HG03571 (cell line): ENCODE measurements around the gene WDR59.
"Not testable (repeated sequence)": the region's sequence is repeated elsewhere in the genome, so short reads cannot be mapped to it uniquely, and the experiment has no call there.

ENCODE experiments used
- ATAC-seq: cut with Tn5 transposase; IDR thresholded peaks from one replicate; pipeline ENCODE4 v1.9.1; 2021; ENCODE audit not compliant: unreplicated experiment

The WDR59 gene

DNA sequence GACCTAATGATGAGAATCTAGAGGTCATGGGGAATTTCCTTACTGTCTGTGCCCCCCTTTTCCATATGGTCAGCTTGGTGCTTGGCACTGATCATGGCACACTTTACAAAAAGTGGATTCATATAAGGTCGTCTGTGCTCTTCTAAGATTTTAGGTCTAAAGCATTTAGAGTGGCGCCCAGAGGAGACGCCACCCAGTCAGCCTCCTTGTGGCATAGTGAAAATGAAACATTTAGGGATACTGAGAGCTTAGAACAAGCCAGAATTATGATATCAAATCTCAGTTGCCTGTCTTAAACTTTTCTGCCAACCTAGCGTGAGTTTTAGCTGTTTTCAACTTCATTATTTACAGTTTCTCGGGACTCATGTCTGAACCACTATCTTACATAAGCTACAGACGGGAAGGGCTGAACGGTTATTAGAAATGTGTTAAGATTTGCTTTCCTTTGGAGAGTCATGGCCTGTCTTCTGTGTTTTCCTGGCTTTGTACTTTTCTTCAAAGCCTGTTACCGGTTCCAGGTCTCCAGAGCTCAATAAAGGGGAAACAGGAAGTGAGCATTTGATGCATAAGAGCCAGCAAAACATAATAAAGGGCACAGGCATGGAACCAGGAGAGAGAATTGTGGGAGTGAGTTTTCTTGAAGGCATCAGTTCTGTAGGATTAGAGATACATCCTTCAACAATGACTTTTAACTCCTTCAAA, 27.6 kb upstream of the WDR59 start:
- ATAC-seq: peak; percentile 17

DNA sequence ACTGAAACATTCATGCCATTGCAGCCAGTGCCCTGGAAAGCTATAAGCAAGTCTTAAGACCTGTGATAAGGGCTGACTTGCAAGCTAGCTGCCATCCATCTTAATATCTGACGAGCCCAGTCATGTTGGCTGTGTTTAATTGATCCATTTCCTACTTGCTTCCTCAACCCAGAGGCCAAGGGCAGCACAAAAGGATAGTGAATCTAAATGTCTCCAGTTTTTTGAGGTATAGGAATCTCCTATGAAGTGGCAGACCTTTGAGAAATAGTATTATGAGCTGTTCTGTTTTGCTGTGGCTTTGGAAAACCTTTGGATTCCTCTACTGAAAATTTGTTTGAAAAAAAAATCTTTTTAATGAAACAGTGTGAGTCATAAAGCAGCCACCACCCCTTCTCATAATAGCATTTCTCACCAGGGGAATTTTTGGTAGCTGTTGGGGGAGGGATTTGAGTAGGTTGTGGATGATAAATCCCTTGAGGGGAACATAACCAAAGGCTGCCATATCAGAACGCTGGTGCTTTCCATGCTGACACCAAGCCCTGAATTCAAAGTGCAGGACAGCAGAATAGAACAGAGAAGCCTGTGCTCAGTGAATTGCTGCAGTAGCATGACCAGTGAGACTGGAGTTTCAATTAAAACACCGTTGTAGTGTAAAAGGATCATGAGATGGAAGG, 26.8 kb upstream of the WDR59 start:
- ATAC-seq: peak; percentile 61

DNA sequence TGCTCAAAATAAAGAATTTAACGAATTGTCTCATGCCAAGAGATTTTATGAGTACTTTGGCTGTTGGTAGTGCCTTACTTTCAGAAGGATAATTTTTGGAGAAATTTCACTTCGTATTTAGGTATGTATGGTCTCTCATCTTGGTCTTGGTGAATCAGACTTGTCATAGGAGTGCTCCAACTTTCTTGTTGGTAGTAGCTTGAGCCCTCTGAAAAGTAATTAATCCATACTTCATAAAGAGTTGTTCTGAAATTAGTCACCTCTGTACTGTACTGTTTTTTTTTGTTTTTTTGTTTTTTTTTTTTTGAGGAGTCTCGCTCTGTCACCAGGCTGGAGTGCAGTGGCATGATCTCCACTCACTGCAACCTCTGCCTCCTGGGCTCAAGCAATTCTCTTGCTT, 25.5 kb upstream of the WDR59 start:
- ATAC-seq: no peak

DNA sequence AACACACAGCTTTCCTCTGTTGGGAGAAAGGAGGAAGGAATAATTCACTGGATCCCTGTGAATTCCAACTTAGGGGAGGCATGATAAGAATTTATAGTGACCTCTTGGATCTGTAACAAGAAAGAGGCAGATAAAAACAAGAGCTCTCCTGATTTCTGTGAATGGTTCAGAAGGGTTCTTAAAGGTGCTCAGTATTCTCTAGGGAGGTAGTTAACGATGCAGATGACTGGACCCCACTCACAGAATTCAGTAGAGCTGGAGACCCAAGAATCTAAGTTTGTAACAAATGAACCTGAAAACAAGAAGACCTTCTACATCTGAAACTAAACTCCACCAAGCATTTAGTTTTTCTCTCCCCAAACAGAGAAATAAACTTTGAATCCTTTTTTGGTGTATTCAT, 22.5 kb upstream of the WDR59 start:
- ATAC-seq: no peak

DNA sequence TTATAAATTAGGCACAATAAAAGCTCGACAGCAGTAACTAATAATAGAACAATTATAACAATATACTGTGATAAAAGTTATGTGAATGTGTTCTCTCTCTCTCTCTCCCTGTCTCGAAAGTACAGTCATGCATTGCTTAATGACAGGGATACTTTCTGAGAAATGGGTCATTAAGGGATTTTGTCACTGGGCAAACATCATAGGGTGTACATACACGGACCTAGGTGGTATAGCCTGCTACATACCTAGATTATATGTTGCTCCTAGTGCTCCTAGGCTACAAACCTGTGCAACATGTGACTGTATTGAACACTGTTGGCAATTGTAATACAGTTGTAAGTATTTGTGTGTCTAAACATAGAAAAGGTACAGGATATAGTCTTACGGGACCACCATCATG, 20.8 kb upstream of the WDR59 start:
- ATAC-seq: no peak

DNA sequence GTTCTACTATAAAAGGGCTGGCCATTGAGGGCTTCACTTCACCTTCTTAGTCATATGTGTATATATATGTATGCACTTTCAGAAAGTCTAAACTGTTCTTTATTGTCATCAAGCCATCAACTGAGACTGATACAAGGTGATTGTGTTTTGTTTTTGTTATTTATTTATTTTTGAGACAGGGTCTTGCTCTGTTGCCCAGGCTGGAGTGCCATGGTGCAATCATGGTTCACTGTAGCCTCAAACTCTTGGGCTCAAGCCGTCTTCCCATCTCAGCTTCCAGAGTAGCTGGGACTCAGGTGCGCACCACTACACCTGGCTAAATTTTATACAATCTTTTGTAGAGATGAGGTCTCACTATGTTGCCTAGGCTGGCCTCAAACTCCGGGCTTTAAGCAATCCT, 19.5 kb upstream of the WDR59 start:
- ATAC-seq: no peak

DNA sequence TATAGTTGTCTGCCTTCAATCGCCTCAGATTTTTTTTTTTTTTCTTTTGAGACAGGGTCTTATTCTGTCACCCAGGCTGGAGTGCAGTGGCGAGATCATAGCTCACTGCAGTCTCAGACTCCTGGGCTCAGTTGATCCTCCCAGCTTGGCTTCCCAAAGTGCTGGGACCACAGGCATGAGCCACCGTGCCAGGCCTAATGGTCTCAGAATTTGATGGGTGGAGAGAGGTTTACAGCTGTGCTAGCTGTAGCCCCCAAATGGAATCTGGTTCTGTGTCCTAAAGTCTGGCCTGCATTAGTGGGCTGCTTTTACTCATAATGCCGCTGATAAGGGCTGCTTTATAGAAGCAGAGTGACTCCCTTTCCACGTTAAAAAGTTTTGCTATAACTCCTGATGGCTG, 19.0 kb upstream of the WDR59 start:
- ATAC-seq: no peak

DNA sequence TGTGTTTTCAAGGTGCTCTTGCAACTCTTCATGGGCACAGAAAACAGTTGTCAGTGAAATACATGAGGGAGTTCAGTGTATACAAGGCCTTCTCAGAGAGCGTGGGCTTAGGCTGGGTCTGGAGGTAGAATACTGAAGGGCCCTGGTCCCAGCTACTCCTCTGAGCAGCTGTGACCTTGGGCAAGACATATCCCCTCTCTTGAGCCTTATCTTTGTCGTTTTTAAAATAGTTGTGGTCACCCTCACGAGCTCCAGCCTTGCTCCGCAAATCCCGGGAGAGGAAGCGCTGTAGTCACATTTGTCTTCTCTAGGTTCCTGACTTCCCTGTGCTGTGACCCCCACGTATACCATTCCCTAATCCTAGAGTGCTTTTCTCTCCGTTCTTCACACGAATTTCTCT, 17.6 kb upstream of the WDR59 start:
- ATAC-seq: no peak

DNA sequence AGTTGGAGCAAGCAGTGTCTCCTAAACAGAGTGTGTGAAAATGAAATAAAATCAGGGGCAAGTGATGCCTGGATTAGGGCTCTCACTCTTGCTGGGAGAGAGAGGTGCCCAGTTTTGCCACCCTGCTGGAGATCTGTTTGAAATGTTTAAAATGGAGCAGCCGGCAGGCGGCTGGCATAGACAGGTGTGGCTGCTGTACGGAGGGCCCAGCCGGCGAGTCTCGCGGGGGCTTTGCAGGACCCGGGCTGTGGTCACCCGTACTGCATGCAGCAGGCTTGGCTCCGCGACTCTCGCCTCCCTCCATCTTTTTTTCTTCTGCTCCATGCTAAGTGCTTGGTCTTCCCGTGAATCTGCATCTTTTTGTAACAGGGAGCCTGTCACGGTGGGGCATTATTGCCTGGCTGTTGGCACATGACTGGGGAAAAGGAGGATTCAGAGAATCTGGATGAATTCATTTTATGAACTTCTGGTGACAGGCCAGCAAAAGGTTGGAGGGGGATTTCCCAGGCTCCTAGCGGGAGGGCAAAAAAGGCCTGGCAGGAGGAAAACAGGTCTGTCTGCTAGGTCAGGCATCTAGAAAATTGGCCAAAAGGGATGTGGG, 15.7 kb upstream of the WDR59 start:
- ATAC-seq: no peak

DNA sequence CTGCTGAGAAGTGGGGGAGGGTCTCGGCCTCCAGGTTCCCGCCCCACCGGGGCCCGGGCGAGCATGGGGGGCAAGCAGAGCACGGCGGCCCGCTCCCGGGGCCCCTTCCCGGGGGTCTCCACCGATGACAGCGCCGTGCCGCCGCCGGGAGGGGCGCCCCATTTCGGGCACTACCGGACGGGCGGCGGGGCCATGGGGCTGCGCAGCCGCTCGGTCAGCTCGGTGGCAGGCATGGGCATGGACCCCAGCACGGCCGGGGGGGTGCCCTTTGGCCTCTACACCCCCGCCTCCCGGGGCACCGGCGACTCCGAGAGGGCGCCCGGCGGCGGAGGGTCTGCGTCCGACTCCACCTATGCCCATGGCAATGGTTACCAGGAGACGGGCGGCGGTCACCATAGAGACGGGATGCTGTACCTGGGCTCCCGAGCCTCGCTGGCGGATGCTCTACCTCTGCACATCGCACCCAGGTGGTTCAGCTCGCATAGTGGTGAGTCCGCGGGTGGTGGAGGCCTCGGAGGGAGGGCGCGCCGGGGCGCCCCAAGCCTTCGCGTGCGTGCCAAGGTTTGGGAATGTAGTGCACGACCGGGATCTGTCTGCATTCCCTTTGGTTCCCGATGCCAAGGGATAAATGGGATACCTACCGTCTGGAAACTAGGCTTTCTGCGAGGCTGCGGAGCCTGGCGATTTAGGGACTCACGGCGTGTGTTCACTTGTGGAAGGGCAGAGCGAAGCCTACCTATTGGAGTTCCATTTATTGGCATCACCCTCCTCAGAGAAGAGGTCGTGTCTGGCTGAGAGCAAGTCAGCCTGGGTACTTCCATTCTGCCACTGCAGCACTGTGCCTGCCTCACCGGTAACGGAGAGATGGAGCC, 14.9 kb upstream of the WDR59 start:
- ATAC-seq: peak; percentile 29

DNA sequence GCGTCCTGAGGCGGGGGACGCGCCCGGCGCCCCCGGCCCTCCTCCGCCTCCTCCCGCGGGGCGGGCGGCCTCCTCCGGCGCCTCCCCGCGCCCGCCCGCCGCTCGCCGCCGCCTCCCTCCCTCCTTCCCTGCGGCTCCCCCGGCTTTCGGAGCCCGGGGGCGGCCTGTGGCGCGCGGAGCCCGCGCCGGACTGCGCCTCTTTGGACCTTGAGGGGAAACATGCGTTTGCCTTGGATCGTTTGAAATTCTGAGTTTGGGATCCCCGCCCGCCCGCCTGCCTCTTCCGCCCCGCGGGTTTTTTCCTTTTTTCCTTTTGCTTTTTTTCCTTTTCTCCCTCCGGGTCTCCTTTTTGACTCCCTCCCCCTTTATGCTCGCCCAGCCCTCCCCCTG, 14.3 kb upstream of the WDR59 start:
- peak; percentile 31 for ATAC-seq

DNA sequence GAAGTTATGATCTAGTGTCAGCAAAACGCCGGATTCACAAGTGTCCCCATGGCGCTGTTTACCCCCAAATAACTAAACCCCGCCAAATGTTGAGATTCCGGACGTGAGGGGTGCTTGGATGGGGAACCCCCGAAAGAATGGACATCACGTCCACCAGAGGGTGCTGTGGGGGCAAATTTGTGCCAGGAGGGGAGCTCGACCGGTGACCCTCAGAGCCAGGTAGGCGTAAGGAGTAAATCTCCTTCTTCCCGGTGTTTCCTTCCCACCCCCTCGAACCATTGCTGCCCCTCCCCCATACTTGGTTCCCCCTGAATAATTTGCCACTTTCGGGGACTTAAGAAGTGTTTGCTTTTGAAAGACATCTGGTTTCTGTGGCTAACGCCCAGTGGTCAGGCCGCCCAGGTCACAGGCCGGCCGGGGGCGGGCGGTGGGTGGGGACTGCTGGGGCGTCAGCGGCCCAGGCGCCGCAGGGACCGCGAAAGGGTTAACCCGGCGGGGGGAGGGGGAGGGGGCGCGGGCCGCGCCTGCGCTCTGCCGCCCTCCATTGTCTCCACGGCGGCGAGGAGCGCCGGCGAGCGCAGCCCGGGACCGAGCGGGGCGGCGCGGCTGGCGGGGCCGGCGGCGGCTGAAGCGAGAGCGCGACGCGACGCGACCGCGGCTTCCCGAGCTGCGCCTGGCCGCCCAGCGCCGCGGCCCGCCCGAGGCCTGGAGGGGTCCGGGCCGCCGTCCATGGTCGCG, 13.7 kb upstream of the WDR59 start, which contains the start of gene ZNRF1:
ZNRF1 (plus strand) TSS at position 544 of the 738 bp plus-strand sequence. CDS start 648 bp downstream, outside the sequence.
- peak; percentile 59 for ATAC-seq

DNA sequence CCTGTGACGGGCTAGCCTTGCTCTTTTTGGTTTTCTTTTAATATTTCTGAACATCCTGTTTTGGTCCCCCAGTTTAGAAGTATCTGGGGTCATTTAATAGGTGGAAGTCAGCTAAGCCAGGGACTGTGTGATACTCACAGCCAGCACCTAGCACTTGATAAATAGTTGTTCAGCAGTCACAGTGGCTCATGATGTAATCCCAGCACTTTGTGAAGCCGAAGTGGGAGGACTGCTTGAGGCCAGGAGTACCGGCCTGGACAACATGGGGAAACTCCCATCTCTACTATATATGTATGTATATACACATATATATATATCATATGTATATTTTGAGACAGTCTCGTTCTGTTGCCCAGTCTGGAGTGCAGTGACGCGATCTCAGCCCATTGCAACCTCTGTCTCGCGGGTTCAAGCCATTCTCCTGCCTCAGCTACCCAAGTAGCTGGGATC, 12.1 kb upstream of the WDR59 start:
- ATAC-seq: no peak

DNA sequence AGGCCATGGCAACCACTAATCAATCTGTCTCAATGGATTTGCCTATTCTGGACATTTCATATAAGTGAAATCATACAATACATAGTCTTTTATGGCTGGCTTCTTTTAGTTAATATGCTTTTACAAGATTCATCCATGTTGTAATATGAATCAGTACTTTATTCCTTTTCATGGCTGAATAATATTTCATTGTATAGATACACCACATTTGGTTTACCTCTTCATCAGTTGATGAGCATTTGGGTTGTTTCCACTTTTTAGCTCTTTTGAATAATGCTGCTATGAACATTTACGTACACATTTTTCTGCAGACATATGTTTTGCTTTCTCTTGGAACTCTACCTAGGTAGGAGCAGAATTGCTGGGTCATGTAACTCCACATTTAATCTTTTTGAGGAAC, 11.1 kb upstream of the WDR59 start:
- no peak for ATAC-seq

DNA sequence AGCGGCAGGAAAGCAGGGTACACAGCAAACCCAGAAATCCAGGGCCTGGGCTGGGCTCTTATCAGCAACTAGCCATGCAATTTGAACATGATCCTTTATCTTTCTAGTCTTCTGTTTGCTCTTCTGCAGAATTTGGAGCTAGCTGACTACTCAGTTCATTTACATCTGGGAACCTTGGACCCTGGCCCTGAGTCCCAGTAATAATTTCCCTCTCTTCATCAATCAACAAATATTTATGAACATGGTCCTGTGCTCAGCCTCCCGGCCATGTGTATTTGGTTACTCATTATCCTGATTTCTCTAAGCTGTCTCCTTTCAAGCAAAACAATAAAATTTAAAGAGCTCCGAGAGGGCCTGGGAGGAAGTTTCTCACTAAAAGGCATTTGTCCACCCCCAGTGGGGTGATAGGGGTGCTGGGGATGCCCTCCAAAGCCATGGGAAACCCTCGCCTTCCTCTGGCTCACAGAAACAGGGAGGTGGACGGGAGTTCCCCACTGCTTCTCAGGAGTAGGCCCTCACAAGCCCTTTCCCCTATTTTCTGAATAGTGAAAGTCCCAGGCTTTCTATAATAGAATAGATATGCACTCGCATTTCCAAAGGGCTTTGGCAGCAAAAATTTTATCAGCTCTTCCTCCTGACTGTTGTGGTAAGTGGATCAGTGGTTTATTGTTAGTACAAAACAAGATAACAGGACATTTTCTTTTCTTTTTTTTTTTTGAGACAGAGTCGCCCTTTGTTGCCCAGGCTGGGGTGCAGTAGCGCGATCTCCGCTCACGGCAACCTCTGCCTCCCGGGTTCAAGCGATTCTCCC, 6.9 kb upstream of the WDR59 start:
- no peak for ATAC-seq

DNA sequence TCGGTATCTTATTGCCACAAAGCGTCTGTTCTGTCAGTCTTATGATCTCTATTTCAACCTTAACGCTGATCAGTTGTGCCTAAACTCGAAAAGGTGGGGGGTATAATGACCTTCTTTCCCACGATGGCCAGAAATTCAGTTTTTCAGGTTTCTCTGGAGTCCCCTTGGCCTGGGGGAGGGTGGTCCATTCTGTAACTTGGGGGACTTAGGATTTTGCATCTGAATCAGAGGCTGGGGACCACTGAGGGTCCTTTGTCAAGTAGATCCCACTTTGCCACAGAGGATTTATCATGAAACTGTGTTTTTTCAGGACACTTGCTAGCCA, 6.3 kb upstream of the WDR59 start:
- no peak for ATAC-seq

DNA sequence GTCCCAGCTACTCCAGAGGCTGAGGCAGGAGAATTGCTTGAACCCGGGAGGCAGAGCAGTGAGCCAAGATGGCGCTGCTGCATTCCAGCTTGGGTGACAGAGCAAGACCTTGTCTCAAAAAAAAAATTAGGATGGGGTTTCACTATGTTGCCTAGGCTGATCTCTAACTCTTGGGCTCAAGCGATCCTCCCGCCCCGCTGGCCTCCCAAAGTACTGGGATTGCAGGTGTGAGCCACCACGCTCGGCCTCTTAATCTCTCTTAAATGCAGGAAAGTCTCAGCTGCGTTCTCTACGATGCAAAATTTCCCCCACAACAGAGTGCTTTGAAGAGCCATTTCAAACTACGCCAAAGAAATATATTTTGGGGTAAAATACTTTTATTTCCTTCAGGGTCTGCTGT, 5.9 kb upstream of the WDR59 start:
- ATAC-seq: no peak

DNA sequence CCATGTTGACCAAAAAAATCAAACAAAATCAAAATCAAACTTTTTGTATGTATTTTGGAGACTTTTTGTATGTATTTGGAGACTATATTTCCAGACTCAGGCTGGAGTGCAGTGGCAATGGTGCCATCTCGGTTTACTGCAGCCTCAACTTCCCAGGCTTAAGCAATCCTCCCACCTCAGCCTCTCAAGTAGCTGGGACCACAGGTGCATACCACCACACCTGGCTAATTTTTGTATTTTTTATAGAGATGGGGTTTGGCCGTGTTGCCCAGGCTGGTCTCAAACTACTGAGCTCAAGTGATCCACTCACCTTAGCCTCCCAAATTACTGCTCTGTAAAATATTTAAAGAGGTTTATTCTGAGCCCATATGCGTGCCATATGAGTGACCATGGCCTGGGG, 4.9 kb upstream of the WDR59 start:
- ATAC-seq: not testable (repeated sequence)

DNA sequence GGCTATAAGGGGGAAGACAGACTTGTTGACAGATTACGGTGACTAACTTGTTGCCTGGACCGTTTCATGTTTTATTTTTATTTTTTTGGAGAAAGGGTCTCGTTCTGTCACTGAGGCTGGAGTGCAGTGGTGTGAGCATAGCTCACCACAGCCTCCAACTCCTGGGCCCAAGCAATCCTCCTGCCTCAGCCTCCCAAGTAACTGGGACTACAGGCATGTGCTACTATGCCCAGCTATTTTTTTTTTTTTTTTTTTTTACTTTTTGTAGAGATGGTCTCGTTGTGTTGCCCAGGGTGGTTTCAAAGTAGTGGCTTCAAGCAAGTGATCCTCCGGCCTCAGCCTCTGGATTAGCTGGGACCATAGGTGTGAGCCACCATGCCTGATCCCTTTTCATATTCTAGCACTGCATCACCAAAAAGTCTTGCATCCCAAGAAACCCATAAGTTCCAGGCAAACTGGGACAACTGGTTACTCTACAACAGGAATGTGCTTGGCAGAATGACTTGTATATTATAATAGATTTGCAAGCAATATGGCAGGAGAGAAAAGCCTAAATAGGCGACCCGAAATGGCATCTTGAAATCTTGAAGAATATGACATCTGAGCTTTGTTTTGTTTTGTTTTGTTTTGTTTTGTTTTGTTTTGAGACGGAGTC, 2.2 kb upstream of the WDR59 start:
- no peak for ATAC-seq

DNA sequence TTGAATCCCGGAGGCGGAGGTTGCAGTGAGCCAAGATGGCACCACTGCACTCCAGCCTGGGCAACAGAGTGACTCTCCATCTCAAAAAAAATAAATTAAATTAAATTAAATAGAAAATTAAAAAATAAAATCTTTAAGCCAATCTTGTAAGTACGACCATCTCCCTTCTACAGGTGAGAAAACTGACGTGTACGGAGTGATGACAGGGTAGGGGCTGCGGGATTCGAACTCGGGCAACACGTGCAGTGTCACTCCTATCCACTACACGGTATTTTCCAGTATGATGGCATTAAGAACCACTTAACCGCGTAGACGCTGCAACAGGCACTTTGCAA, 762 bp downstream of the WDR59 start:
- no peak for ATAC-seq
